DLD1 (cell line): ENCODE results near the gene C13orf46.
"Not testable (repeated sequence)": the region's sequence is repeated elsewhere in the genome, so short reads cannot be mapped to it uniquely, and the experiment has no call there.

Experiments
- in situ Hi-C: cut with HindIII; loops from 2 replicates; pipeline ENCODE4 v1.10.0; 2017; ENCODE audit warnings: low sequenced_read_pairs

The C13orf46 gene

GRCh38 chr13:113914333-113915011, 59.4 kb downstream of the C13orf46 start:
- in situ Hi-C loops: no loop called here

- in situ Hi-C loops: not testable (repeated sequence)
Measured at GRCh38 chr13:113913838-113914237, 60.0 kb downstream of the C13orf46 start.

- in situ Hi-C loops: not testable (repeated sequence)
Measured at GRCh38 chr13:113913408-113913807, 60.5 kb downstream of the C13orf46 start.

GRCh38 chr13:113912596-113912995, 61.3 kb downstream of the C13orf46 start:
- in situ Hi-C loops: no loop called here

GRCh38 chr13:113907635-113908617, 66.0 kb downstream of the C13orf46 start:
- in situ Hi-C loops: no loop called here

GRCh38 chr13:113906571-113906970, 67.3 kb downstream of the C13orf46 start:
- in situ Hi-C loops: no loop called here

GRCh38 chr13:113905942-113906341, 67.9 kb downstream of the C13orf46 start:
- in situ Hi-C loops: no loop called here

- in situ Hi-C loops: no loop called here
Measured at GRCh38 chr13:113905018-113905417, 68.9 kb downstream of the C13orf46 start.

- in situ Hi-C loops: no loop called here
Measured at GRCh38 chr13:113904411-113904810, 69.5 kb downstream of the C13orf46 start.

GRCh38 chr13:113903912-113904311, 70.0 kb downstream of the C13orf46 start:
- in situ Hi-C loops: no loop called here
